NCI-H1436 (cell line): ENCODE results near the gene RAD51.

ENCODE experiments used
- DNase-seq: peaks from one replicate; lab custom pipeline; 2025; lab: John Stamatoyannopoulos, UW

RAD51 gene

GRCh38 chr15:40722354-40722753, 27.4 kb downstream of the RAD51 start:
- DNase-seq: no peak

- no peak for DNase-seq
Measured at GRCh38 chr15:40722934-40723333, 28.0 kb downstream of the RAD51 start.

GRCh38 chr15:40723919-40724318, 28.9 kb downstream of the RAD51 start:
- no peak for DNase-seq

GRCh38 chr15:40731034-40731433, 36.1 kb downstream of the RAD51 start:
- no peak for DNase-seq

- no peak for DNase-seq
Measured at GRCh38 chr15:40736575-40736974, 41.6 kb downstream of the RAD51 start.

- no peak for DNase-seq
Measured at GRCh38 chr15:40737048-40737447, 42.1 kb downstream of the RAD51 start.

- no peak for DNase-seq
Measured at GRCh38 chr15:40739047-40739446, 44.1 kb downstream of the RAD51 start.

- DNase-seq: no peak
Measured at GRCh38 chr15:40739854-40740253, 44.9 kb downstream of the RAD51 start.

GRCh38 chr15:40743485-40743901, 48.5 kb downstream of the RAD51 start:
- DNase-seq: no peak

- no peak for DNase-seq
Measured at GRCh38 chr15:40743921-40744814, 49.2 kb downstream of the RAD51 start.

GRCh38 chr15:40744815-40745152, 49.8 kb downstream of the RAD51 start:
- no peak for DNase-seq

- peak; percentile 18 for DNase-seq
Measured at GRCh38 chr15:40746916-40747418, 52.0 kb downstream of the RAD51 start.

- no peak for DNase-seq
Measured at GRCh38 chr15:40747685-40748631, 53.0 kb downstream of the RAD51 start.

GRCh38 chr15:40749151-40749630, 54.2 kb downstream of the RAD51 start:
- DNase-seq: no peak

GRCh38 chr15:40750885-40751284, 55.9 kb downstream of the RAD51 start:
- DNase-seq: no peak

- DNase-seq: no peak
Measured at GRCh38 chr15:40751745-40752144, 56.8 kb downstream of the RAD51 start.

- no peak for DNase-seq
Measured at GRCh38 chr15:40754574-40754882, 59.6 kb downstream of the RAD51 start.

- DNase-seq: peak; percentile 93
Measured at GRCh38 chr15:40754883-40755811, 60.2 kb downstream of the RAD51 start, which contains the start of gene RMDN3. TSS of gene RMDN3 (minus strand) at chr15:40755254. CDS start at chr15:40754783, 471 bp downstream.

- peak; percentile 33 for DNase-seq
Measured at GRCh38 chr15:40755812-40756208, 60.8 kb downstream of the RAD51 start.

- no peak for DNase-seq
Measured at GRCh38 chr15:40756938-40757337, 62.0 kb downstream of the RAD51 start.

GRCh38 chr15:40759961-40760360, 65.0 kb downstream of the RAD51 start:
- DNase-seq: no peak
